ENCODE results near the gene UQCRQ.
A peak's percentile ranks its signal among the peaks of the same experiment; 100 is the strongest.
"Not testable (repeated sequence)": the region's sequence is repeated elsewhere in the genome, so short reads cannot be mapped to it uniquely, and the experiment has no call there.

The UQCRQ gene

GRCh38 chr5:132839426-132840301, 26.8 kb upstream of the UQCRQ start:
- in situ Hi-C loops (cut with HindIII; ENCODE audit: low pct_unique_long_range_greater_than_20kb, low sequenced_read_pairs): no loop called here
- no peak for TF ChIP-seq JUND (IDR thresholded peaks at IDR 0.05; ENCODE audit: low read depth)
- DNase-seq (ENCODE audit: low read depth in 1 of 2, low spot score in 1 of 2): peak in 1 of 2 experiments; percentile 18

- TF ChIP-seq JUND (IDR thresholded peaks at IDR 0.05; ENCODE audit: low read depth): no peak
- no peak for DNase-seq (ENCODE audit: low read depth in 1 of 2, low spot score in 1 of 2)
- in situ Hi-C loops (cut with HindIII; ENCODE audit: low pct_unique_long_range_greater_than_20kb, low sequenced_read_pairs): no loop called here
Measured at GRCh38 chr5:132840313-132840712, 26.1 kb upstream of the UQCRQ start.

- no peak for DNase-seq (ENCODE audit: low read depth in 1 of 2, low spot score in 1 of 2)
- in situ Hi-C loops (cut with HindIII; ENCODE audit: low pct_unique_long_range_greater_than_20kb, low sequenced_read_pairs): no loop called here
- no peak for TF ChIP-seq JUND (IDR thresholded peaks at IDR 0.05; ENCODE audit: low read depth)
Measured at GRCh38 chr5:132840896-132841295, 25.5 kb upstream of the UQCRQ start.

GRCh38 chr5:132841305-132841704, 25.1 kb upstream of the UQCRQ start:
- no peak for TF ChIP-seq JUND (IDR thresholded peaks at IDR 0.05; ENCODE audit: low read depth)
- in situ Hi-C loops (cut with HindIII; ENCODE audit: low pct_unique_long_range_greater_than_20kb, low sequenced_read_pairs): no loop called here
- no peak for DNase-seq (ENCODE audit: low read depth in 1 of 2, low spot score in 1 of 2)

GRCh38 chr5:132848270-132848669, 18.2 kb upstream of the UQCRQ start:
- no peak for DNase-seq (ENCODE audit: low read depth in 1 of 2, low spot score in 1 of 2)
- in situ Hi-C loops (cut with HindIII; ENCODE audit: low pct_unique_long_range_greater_than_20kb, low sequenced_read_pairs): no loop called here
- TF ChIP-seq JUND (IDR thresholded peaks at IDR 0.05; ENCODE audit: low read depth): no peak

- DNase-seq (ENCODE audit: low read depth in 1 of 2, low spot score in 1 of 2): no peak
- no peak for TF ChIP-seq JUND (IDR thresholded peaks at IDR 0.05; ENCODE audit: low read depth)
- in situ Hi-C loops (cut with HindIII; ENCODE audit: low pct_unique_long_range_greater_than_20kb, low sequenced_read_pairs): no loop called here
Measured at GRCh38 chr5:132849347-132849746, 17.1 kb upstream of the UQCRQ start.

GRCh38 chr5:132850066-132850465, 16.4 kb upstream of the UQCRQ start:
- TF ChIP-seq JUND (IDR thresholded peaks at IDR 0.05; ENCODE audit: low read depth): no peak
- in situ Hi-C loops (cut with HindIII; ENCODE audit: low pct_unique_long_range_greater_than_20kb, low sequenced_read_pairs): no loop called here
- no peak for DNase-seq (ENCODE audit: low read depth in 1 of 2, low spot score in 1 of 2)

- DNase-seq (ENCODE audit: low read depth in 1 of 2, low spot score in 1 of 2): peak in 1 of 2 experiments; percentile 38
- no peak for TF ChIP-seq JUND (IDR thresholded peaks at IDR 0.05; ENCODE audit: low read depth)
- in situ Hi-C loops (cut with HindIII; ENCODE audit: low pct_unique_long_range_greater_than_20kb, low sequenced_read_pairs): no loop called here
Measured at GRCh38 chr5:132853323-132853722, 13.1 kb upstream of the UQCRQ start.

- no peak for DNase-seq (ENCODE audit: low read depth in 1 of 2, low spot score in 1 of 2)
- no peak for TF ChIP-seq JUND (IDR thresholded peaks at IDR 0.05; ENCODE audit: low read depth)
- in situ Hi-C loops (cut with HindIII; ENCODE audit: low pct_unique_long_range_greater_than_20kb, low sequenced_read_pairs): no loop called here
Measured at GRCh38 chr5:132853790-132854189, 12.7 kb upstream of the UQCRQ start.

GRCh38 chr5:132854301-132854700, 12.1 kb upstream of the UQCRQ start:
- in situ Hi-C loops (cut with HindIII; ENCODE audit: low pct_unique_long_range_greater_than_20kb, low sequenced_read_pairs): no loop called here
- TF ChIP-seq JUND (IDR thresholded peaks at IDR 0.05; ENCODE audit: low read depth): no peak
- no peak for DNase-seq (ENCODE audit: low read depth in 1 of 2, low spot score in 1 of 2)

- in situ Hi-C loops (cut with HindIII; ENCODE audit: low pct_unique_long_range_greater_than_20kb, low sequenced_read_pairs); DNase-seq (ENCODE audit: low read depth in 1 of 2, low spot score in 1 of 2): not testable (repeated sequence)
Measured at GRCh38 chr5:132854992-132855391, 11.4 kb upstream of the UQCRQ start.

GRCh38 chr5:132856011-132856410, 10.4 kb upstream of the UQCRQ start:
- in situ Hi-C loops (cut with HindIII; ENCODE audit: low pct_unique_long_range_greater_than_20kb, low sequenced_read_pairs): no loop called here
- no peak for DNase-seq (ENCODE audit: low read depth in 1 of 2, low spot score in 1 of 2)
- no peak for TF ChIP-seq JUND (IDR thresholded peaks at IDR 0.05; ENCODE audit: low read depth)

- no peak for TF ChIP-seq JUND (IDR thresholded peaks at IDR 0.05; ENCODE audit: low read depth)
- no peak for DNase-seq (ENCODE audit: low read depth in 1 of 2, low spot score in 1 of 2)
- in situ Hi-C loops (cut with HindIII; ENCODE audit: low pct_unique_long_range_greater_than_20kb, low sequenced_read_pairs): no loop called here
Measured at GRCh38 chr5:132859889-132860437, 6.5 kb upstream of the UQCRQ start.
